ENCODE measurements around the gene TBCB.
A peak's percentile ranks its signal among the peaks of the same experiment; 100 is the strongest.
"Not testable (repeated sequence)": the region's sequence is repeated elsewhere in the genome, so short reads cannot be mapped to it uniquely, and the experiment has no call there.

The TBCB gene

DNA sequence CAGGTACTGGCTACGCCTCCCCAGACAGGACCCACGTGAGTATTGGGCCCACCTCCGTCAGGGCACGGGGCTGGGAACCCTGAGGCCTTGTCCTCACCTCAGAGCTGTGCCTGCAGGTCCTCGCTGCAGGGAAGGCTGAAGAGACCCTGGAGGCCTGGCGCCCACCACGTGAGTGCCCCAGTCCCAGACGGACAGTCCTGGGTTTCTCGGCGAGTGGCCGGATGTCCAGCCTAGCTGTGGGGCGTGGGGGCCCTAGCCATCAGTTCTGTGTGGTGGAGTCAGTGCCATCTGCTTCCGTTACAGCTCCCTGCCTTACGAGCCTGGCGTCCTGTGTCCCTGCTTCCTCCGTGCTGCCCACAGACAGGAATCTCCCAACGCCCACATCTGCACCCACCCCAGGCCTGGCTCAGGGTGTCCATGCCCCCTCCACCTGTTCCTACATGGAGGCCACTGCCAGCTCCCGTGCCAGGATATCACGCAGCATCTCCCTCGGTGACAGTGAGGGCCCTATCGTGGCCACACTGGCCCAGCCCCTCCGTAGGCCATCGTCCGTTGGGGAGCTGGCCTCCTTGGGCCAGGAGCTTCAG, 12.1 kb upstream of the TBCB start:
- no peak for DNase-seq

DNA sequence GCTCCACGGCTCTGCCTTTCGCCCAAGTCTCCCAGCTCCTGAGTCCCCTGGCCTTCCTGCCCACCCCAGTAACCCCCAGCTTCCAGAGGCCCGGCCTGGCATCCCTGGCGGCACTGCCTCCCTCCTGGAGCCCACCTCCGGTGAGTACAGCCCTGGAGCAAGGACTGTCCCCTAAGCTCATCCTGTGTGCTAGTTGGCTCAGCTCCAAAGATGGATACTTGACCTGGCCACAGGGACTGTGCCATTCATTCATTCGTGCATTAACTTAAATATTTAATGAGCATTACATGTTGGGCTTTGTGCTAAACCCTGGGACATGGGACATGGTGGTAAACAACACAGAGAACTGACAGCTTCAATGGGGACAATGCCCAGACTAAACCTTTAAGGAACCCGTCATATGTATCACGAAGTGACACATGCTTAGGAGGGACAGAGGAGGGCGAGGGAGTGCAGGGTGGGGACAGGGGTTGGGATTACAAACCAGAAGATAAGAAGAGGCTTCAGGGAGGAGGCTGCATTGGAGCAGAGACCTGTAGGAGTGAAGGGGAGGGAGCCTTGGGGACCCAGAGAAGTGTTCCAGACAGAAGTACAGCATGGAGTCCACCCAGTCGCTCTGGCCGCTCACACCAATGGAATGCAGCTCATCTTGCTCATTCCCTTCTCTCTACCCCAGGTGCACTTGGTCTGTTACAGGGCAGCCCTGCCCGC, 11.3 kb upstream of the TBCB start:
- no peak for DNase-seq

DNA sequence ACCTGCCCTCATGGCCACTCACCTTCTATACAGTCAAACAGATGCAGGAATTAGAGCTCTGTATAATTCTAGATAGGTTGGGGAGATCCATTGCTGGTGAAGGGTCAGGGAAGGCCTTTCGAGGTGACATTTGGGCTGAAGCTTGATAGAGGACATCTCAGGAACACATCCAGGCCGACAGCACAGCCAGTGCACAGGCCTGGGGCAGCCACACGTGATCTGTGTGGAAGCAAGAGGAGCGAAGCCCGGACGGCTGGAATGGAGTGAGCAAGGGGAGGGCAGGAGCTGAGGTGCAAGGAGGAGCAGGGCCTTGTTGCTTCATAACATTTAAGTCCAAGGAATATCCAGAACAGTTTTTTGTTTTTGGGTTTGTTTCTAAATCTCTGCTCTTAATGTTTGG, 8.8 kb upstream of the TBCB start:
- no peak for DNase-seq

DNA sequence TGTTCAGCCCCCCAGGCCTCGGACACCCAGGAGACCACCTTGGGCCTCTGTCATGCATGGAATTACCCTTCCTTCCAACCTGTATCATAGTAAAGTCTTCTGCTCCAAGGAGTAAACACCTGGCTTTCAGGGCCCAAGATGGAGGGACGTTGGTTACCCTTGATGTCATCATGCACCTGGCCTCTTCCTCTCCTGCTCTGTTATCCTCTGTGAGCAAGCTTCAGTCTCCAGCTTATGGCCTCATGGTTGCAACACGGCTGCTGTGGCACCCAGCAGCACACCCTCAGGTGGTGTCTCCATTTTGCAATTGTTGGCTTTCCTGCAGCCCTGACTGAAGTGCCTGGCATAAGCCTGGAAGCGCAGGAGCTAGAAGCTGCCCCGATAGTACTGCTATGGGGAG, 8.3 kb upstream of the TBCB start:
- DNase-seq, result no peak

DNA sequence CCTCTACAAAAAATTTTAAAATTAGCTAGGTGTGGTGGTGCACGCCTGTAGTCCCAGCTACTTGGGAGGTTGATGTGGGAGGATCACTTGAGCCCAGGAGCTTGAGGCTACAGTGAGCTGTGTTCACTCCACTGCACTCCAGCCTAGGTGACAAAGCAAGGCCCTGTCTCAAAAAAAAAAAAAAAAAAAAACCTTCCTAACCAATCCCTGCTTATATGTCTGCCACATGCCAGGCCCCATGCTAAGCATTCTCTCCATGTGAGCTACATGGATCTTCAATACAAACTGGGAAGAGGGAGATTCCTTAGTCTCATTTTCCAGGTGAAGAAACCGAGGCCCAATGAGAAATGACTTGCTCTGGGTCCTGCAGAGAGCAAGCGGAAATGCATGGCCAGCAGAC, 6.6 kb upstream of the TBCB start:
- DNase-seq, result no peak

DNA sequence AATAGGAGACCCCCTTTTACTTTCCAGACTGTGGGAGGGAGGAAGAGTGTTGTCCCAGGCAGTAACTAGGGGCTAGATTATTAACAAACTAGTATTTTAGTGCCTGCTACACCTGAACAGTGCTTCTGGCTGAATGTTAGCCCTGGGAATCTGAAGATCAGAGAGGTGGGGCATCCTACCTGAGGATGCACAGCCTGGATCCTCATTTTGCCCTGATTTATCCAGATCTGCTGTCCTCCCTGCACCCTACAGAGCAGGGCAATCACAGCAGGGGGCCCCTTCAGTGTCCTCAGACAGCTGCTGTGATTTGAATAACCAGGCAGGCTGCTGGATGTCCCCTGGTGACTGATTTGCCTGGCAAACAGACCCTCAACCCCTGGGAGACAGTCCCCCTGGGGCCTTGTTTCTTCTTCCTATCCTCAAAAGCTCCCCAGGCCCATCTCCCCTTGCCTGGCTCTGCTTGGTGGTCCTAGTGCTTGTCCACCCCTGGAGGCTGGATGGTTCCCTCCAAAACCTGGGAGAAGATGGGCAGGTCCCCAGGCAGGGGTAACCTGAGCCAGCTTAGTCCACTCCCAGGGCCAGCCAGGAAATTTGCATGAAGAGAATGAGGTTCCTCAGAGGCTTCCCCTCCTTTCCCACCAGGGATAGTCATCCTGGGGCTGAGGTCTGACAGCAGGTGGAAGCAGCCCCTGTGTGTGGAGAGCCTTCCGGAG, 4.6 kb upstream of the TBCB start, which contains the start of gene OVOL3:
TSS of gene OVOL3 (plus strand) at position 657 of the 713 bp plus-strand sequence. CDS start 60 bp downstream, outside the sequence.
- DNase-seq, result no peak

DNA sequence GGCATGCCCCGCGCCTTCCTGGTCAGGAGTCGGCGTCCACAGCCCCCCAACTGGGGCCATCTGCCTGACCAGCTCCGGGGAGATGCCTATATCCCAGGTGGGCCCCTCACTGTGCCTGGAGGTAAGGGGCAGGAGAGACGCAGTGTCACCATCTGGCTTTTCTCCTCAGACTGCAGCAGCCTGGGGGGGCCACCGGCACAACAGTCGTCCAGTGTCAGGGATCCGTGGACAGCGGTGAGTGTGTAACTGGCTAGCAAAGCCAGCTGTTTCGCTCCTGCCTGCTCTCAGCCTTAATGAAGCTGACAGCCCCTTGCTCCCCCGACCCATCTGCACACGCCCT, 4.1 kb upstream of the TBCB start:
- no peak for DNase-seq

DNA sequence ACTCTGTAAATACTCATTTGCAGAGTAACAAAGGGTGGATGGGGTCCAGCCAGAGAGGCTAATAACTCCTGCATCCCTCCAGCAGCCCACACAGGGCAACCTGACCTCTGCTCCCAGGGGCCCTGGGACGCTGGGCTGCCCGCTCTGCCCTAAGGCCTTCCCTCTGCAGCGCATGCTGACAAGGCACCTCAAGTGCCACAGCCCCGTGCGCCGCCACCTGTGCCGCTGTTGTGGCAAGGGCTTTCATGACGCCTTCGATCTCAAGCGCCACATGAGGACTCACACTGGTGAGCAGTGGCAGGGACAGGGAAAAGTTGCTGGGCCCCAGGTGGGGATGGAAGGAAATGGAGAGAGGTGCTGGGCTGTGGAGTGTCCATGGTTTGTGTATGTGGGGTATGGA, 2.6 kb upstream of the TBCB start:
- no peak for DNase-seq

DNA sequence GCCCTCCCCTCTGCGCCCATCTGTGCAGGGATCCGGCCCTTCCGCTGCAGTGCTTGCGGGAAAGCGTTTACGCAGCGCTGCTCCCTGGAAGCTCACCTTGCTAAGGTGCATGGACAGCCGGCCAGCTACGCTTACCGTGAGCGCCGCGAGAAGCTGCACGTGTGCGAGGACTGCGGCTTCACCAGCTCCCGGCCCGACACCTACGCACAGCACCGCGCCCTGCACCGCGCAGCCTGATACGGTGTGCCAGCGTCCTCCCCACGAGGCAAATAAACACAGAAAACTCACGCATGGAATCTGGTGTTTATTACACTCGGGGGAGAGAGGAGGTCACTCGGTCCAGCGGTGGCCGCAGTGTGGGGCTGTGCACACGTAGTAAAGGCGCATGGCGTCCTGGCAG, 1.8 kb upstream of the TBCB start:
- no peak for DNase-seq

DNA sequence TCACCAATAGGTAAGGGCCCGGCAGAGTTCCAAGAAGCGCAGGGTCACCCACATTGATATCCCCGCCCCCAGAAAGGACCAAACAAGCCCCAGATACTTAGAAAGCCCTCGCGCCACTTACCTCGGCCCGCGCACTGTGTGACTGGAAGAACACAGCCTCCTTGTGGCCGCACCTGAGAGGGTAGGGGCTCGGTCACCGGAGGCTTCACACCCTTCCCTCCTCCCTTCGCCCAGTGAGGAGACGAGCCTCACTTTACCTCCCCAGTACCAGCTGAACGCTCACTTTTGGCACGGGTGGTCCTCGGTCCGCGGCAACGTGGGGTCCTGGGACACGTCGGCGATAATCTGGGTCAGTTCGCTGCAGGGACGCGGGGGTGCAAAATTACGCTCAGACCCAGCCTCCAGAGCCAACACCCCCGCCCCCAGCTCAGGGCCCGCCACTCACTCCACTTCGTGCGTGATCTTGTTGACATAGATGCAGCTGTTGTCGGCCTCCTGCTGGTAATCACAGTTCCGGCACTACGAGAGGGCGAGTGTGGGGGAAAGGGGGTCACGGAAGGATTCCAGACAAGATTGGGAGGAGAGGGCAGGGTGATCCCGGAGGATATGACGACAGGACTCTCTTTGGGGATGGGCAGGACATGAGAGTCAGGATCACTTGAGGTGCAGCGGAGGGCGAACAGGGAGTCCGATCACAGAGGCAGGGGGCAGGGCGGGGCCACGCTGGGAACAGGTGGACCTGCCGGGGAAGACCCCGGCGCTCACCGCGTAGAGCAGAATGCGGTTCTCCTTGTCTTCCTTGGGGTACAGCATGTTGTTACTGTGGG, 1.2 kb upstream of the TBCB start:
- DNase-seq, result no peak

DNA sequence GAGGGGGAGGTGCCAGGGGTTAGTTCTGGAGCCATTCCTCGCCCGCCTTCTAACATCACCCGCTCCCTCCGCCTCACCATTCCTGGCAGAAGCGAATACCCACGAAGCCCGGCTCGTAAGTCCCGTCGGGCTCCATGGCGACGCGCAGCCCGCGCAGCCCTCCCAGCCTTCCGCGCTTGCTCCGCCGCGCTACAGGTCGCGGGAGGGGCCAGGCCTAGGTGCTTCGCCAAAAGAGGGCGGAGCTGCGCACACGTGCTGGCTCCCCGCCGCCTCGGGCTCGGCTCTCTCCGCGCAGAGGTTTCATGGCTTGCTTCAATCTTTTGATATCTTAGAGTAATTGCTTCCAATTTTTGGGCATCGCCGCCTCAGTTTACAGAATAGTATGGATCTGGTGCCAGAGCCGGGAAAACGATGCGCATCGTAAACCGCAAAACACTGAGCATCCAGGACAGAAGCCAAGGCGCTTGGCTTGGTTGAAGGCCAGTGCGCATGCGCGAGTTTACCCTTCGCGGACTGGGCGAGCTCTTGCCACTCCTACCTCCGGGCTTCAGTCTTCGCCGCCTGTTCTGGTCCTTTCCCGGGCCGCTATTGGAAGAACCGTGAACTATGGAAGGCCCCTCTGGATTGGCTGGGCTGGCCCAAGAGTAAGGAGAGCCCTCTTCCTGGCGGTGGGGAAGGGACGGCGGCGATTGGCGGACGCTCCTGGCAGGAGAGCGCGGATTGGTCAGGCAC, 381 bp upstream of the TBCB start, which contains the start of gene POLR2I:
TSS of gene POLR2I (minus strand) at position 155 of the 732 bp plus-strand sequence. CDS start at position 136, 19 bp downstream.
- peak; percentile 98 for DNase-seq

DNA sequence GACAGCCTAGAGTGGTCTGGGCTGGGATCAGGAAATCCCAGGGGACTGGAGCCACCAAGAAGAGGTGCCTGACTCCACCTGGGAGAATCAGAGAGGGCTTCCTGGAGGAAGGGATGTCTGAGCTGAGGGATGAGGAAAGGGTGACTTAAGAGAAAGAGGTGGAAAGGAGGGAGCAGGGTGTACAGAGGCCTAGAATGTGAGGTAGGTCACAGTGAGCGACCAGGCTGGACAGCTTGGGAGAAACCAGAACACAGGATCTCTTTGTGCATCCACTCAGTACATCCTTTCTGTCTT, 1.0 kb downstream of the TBCB start:
- DNase-seq, result no peak

DNA sequence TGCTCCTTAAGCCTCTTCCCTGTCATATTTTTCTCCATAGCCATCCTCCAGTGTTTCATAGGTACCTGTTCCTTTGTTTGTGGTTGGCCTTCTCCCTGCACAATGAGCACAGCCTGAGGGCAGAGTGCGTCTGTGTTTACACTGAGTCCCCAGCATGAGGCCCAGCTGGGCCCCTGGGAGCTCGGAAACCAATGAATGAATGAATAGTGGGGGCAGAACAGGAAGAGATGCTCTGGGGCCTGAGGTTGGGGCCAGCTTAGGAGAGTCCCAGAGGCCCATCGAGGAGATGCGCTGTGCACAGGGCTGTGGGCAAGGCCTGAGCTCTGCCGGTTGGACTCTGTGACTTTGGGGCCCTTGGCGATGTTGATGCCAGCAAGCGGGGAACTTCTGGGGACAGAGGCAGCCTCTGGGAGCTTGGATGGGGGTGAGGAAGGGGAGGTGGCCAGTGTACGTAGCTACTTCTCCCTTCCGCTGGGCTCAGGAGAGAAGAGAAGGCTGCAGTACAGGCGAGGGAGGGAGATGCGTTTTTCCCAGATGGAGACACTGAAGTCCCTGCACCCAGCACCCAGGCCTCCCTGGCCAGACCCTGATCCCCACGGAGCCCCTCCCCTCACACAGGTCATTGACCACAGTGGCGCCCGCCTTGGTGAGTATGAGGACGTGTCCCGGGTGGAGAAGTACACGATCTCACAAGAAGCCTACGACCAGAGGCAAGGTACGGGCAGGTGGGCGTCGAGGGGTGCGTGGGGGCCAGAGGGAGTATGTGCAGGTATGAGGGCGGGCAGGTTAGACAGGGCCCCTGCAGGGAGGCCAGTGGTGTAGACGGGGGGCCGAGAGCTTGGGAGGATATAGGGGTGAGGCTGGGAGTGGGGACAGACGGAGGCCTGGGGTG, 5.1 kb downstream of the TBCB start:
- no peak for DNase-seq

DNA sequence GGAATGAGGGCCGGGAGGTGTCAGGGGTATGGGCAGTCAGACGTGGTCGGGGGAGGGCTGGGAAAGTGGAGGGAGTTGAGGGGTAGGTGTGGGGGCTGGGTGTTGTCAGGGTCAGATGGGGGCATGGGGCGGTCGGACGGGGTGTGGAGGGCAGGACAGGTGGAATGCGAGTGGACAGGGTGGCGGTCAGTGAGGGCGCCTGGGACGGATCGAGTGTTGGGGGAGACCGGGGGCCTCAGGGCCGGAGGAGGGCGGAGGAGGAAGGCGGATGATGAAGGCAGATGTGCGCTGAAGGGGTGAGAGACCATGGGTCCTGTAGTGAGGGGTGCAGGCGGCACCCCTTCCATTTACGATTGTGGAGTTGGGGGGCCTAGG, 5.7 kb downstream of the TBCB start:
- DNase-seq, result no peak

DNA sequence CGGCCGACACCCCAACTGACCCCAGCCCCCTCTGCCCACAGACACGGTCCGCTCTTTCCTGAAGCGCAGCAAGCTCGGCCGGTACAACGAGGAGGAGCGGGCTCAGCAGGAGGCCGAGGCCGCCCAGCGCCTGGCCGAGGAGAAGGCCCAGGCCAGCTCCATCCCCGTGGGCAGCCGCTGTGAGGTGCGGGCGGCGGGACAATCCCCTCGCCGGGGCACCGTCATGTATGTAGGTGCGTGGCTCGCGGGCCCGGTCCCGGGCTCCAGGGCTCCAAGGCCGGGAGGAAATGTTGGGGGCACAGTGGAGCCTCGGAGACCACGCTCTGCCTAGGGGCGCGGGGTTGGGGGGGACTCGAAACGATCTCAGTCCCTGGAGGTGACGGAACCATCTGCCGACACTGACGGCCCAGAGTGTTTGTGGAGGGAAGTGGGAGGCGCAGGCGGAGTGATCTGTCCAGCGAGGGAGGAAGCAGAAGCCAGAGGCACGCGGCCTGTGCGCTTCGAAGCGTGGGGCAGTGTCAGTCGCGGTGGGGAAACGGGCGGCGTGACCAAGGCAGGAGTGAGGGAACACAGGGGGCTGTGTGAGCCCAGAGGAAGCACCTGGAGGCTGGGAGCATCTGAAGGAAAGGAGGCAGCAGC, 6.3 kb downstream of the TBCB start:
- DNase-seq, result no peak

DNA sequence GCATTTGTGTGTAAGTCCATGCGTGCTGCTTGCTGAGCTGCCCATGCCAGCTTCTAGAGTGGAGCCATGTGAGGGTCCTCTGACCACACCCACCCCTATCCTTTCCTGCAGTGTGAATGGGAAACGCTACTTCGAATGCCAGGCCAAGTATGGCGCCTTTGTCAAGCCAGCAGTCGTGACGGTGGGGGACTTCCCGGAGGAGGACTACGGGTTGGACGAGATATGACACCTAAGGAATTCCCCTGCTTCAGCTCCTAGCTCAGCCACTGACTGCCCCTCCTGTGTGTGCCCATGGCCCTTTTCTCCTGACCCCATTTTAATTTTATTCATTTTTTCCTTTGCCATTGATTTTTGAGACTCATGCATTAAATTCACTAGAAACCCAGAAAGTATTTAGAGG, 10.3 kb downstream of the TBCB start:
- DNase-seq, result no peak

DNA sequence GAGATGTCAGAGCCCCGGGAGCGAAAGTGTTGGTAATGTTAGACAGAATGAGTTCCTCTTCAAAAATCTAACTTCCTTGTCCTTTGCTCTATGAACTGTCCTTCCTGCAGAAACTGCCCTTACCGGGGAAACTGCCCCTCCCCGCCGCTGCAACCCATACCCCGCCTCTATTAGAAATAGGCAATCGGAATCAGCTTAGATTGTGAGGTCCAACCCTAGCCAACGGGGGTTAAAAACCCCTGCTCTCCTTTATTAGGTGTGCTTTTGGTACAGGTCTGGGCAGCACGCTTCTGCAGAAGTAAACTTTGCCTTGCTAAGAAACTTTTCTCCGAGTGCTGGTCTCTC, 13.1 kb downstream of the TBCB start:
- DNase-seq, result no peak

DNA sequence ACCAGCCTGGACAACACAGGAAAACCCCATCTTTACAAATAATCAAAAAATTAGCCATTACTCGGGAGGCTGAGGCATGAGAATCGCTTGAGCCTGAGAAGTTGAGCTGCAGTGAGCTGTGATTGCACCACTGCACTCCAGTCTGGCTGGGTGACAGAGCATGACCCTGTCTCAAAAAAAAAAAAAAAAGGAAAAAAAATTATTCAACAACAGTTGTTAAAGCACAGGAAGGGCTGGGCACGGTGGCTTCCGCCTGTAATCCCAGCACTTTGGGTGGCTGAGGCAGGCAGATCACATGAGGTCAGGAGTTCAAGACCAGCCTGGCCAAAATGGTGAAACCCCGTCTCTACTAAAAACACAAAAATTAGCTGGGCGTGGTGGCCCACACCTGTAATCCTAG, 16.0 kb downstream of the TBCB start:
- DNase-seq, result not testable (repeated sequence)

DNA sequence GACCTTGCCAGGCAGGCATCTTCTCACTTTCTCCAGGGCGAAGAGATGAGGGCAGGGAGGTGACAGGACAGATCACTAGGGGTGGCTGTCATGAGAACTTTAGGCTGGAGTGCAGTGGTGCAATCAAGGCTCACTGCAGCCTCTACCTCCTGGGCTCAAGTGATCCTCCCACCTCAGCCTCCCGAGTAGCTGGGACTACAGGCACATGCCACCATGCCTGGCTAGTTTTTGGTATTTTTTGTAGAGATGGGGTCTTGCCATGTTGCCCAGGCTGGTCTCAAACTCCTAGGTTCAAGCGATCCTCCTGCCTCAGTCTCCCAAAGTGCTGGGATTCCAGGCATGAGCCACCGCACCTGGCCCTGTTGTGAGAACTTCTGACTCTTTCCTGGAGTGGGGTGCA, 19.6 kb downstream of the TBCB start:
- DNase-seq, result not testable (repeated sequence)

DNA sequence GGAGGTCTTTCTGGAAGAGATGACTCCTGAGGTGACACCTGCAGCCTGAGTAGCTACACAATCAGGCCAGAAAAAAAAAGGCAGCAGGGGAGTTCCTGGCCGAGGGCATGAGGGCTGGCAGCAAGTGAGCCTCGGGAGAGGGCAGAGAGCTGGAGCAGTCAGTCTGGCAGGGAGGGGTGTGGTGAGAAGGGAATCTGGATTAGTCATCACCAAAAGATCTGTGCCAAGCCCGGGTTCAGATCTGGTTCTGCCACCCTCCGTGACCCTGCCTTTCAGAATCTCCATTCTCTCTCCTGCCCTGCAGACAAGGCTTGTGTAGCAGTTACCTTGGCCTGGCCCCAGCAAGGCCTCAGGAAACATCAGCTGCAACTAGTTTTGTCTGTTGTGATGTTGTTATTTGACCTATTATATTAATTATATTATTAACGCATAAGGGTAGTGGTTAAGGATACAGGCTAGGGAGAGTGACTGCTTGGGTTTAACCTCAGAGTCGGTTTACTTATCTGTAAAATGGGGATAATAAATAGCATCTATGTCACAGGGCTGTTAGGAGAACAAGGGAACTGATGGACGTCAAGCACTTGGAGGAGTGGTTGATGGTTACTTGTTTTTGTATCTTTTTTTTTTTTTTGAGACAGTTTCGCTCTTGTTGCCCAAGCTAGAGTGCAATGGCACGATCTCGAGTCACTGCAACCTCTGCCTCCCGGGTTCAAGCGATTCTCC, 21.9 kb downstream of the TBCB start:
- no peak for DNase-seq

DNA sequence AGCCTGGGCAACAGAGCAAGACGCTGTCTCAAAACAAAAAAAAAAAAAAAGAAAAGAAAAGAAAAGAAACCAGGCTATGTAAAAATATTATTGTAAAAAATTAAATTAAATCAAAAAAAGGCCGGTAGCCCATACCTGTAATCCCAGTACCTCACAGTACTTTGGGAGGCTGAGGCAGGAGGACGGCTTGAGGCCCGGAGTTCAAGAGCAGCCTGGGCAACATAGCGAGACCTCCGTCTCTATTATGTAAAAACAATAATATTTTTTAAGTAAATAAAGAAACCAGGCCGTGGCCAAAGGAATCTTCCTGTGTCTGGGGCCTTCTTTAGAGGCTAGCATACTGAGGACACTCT, 23.8 kb downstream of the TBCB start:
- no peak for DNase-seq

Measured in NCI-H2081 treated with DMSO at 0.1 percent for 48 hours (cell line).